Measurements from ENCODE around the gene KRI1. TPM values are rescaled to one million over a fixed set of nuclear protein-coding genes. Genes with fewer than 3 reads are reported as not detected.

The KRI1 gene
- polyA plus RNA-seq, 1 experiment = 11.3 TPM

GRCh38 chr19:10523135-10523636 is 42.6 kb downstream of the KRI1 start:
- POLR2A ChIA-PET = interaction anchor here (0.6 kb wide), 1 partner anchor 136 kb away, joined by 6 read pairs; no protein-coding TSS in a partner anchor
- Histone ChIP-seq H3K9me3 (ENCODE audit: control insufficient read depth, insufficient read depth, low read length) (no peaks in the 10 kb centered on the region; the same call in 1 of the 2 replicates), H3K27ac (ENCODE audit: low read depth, low read length) (no peak overlapping the region), H3K27me3 (ENCODE audit: control insufficient read depth, insufficient read depth, low read length) (peaks cover 21% of the 10 kb centered on the region), H3K4me3 (ENCODE audit: low read depth, low read length) (no peak overlapping the region)
- DNase-seq (ENCODE audit: low read depth, low spot score) = no peak
- CTCF ChIA-PET = interaction anchor here (0.8 kb wide), 1 partner anchor 13 kb away, joined by 3 read pairs; no protein-coding TSS in a partner anchor
- no peak for TF ChIP-seq CTCF (IDR thresholded peaks at IDR 0.05; ENCODE audit: low read depth, low read length)

- ChIA-PET CTCF (no interaction called here), POLR2A (interaction anchor here (0.6 kb wide), 1 partner anchor 106 kb away, joined by 3 read pairs; no protein-coding TSS in a partner anchor)
- TF ChIP-seq CTCF (IDR thresholded peaks at IDR 0.05; ENCODE audit: low read depth, low read length) = no peak
- Histone ChIP-seq H3K4me3 (ENCODE audit: low read depth, low read length) (no peak overlapping the region), H3K27me3 (ENCODE audit: control insufficient read depth, insufficient read depth, low read length) (peaks cover 24% of the 10 kb centered on the region), H3K27ac (ENCODE audit: low read depth, low read length) (no peak overlapping the region), H3K9me3 (ENCODE audit: control insufficient read depth, insufficient read depth, low read length) (no peaks in the 10 kb centered on the region; the same call in 1 of the 2 replicates)
- DNase-seq (ENCODE audit: low read depth, low spot score) = no peak
These were observed 44.2 kb downstream of the KRI1 start for GRCh38 chr19:10521461-10522171.

GRCh38 chr19:10520652-10521318 is 45.0 kb downstream of the KRI1 start:
- Histone ChIP-seq H3K9me3 (ENCODE audit: control insufficient read depth, insufficient read depth, low read length) (no peaks in the 10 kb centered on the region; the same call in 1 of the 2 replicates), H3K27me3 (ENCODE audit: control insufficient read depth, insufficient read depth, low read length) (peaks cover 29% of the 10 kb centered on the region), H3K4me3 (ENCODE audit: low read depth, low read length) (no peak overlapping the region), H3K27ac (ENCODE audit: low read depth, low read length) (no peak overlapping the region)
- no peak for TF ChIP-seq CTCF (IDR thresholded peaks at IDR 0.05; ENCODE audit: low read depth, low read length)
- POLR2A ChIA-PET = no interaction called here
- no peak for DNase-seq (ENCODE audit: low read depth, low spot score)
- CTCF ChIA-PET = interaction anchor here (0.6 kb wide), 1 partner anchor 14 kb away, joined by 6 read pairs; no protein-coding TSS in a partner anchor

GRCh38 chr19:10519421-10519820 is 46.4 kb downstream of the KRI1 start:
- Histone ChIP-seq H3K27me3 (ENCODE audit: control insufficient read depth, insufficient read depth, low read length) (peaks cover 40% of the 10 kb centered on the region), H3K27ac (ENCODE audit: low read depth, low read length) (no peak overlapping the region), H3K4me3 (ENCODE audit: low read depth, low read length) (no peak overlapping the region), H3K9me3 (ENCODE audit: control insufficient read depth, insufficient read depth, low read length) (no peaks in the 10 kb centered on the region; the same call in 1 of the 2 replicates)
- no peak for DNase-seq (ENCODE audit: low read depth, low spot score)
- ChIA-PET POLR2A (no interaction called here), CTCF (interaction anchor here (0.6 to 0.7 kb wide), 2 partner anchors 34 to 47 kb away, joined by 3 to 4 read pairs; no protein-coding TSS in a partner anchor)
- TF ChIP-seq CTCF (IDR thresholded peaks at IDR 0.05; ENCODE audit: low read depth, low read length) = no peak

All from AG04450 (cell line).